ENCODE measurements around the gene SAMD11.

SAMD11 gene

GRCh38 chr1:918843-919242 lies 4.9 kb upstream of the SAMD11 start:
- no peak for DNase-seq

GRCh38 chr1:919271-919872 lies 4.4 kb upstream of the SAMD11 start:
- DNase-seq = no peak

DNA sequence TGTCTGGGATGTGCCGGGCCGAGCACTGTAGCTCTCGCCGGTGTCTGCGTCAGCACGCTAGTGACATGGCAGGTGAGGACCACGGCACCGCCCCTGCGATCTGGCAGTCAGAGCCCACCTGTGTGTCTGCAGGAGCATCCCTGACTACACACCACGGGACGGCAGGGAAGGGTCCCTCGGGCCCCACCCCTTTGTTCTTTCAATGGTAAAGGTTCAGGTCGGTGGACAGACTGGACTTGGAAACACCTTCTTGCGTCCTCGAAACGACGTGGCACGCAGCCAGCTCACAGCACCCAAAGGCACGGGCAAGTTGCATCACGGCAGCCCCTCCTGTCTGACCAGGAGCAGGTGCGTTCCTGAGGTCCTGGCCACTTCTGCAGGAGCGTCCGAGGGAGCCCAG lies 3.7 kb upstream of the SAMD11 start:
- DNase-seq = no peak

- DNase-seq = no peak
Measured at GRCh38 chr1:920521-920920, 3.2 kb upstream of the SAMD11 start.

DNA sequence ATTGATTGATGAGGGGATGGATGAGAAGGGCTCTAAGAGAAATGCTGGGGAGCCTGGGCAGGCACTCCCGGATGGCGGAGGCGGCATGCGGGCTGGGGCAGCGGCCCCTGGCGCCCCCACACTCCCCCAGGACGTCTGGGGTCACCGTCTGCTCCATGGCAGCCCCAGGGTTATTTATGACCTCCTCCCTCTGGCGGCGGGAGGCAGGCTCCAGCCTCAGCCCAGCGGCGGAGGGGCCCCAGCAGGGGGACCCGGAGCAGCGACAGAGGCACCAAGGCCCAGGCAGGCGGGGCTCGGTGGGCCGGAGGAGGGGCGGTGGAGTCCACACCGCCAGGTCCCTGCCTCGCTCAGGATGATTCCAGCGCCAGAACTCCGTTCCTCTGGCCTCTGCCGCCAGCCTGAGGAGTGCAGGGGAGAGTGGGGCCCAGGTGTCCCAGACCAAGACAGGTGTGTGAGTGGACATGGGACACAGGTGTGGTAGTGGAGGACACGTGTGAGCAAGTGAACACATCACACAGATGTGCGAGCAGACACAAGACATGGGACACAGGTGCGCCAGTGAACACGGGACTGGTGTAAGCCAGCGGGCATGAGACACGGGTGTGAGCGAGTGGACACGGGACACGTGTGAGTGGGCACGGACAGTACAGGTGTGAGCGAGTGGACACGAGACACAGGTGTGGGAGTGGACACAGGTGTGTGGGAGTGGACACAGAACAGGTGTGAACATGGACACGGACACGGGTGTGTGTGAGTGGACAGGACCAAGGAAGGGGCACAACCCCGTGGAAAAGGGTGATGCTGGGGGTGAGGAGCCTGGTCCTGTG lies 2.5 kb upstream of the SAMD11 start:
- no peak for DNase-seq

GRCh38 chr1:923991-924655 lies 400 bp downstream of the SAMD11 start:
- DNase-seq = no peak

GRCh38 chr1:924656-925560 lies 1.2 kb downstream of the SAMD11 start:
- DNase-seq = no peak

GRCh38 chr1:925561-926421 lies 2.1 kb downstream of the SAMD11 start:
- DNase-seq = no peak

GRCh38 chr1:927234-927633 lies 3.5 kb downstream of the SAMD11 start:
- DNase-seq = no peak

DNA sequence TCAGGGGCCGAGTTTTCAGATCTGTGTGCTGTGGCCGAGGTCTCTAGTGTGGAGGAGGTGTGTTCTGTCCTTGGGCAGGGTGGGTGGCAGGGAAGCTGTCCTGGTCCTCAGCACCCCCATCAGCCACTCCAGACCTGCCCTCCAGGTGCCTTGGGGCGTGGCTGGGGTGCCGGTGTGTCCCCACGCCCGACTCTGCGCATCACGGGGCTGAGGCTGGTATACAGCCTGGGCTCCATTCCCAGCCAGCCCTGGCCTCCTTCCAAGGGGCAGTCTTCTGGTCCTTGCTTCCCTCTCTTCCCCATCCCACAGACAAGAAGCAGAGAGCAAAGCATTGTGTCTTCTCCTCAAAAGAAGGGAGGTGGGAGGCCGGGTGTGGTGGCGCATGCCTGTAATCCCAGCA lies 4.0 kb downstream of the SAMD11 start:
- DNase-seq = no peak

- DNase-seq = no peak
Measured at GRCh38 chr1:928825-929661, 5.3 kb downstream of the SAMD11 start.

DNA sequence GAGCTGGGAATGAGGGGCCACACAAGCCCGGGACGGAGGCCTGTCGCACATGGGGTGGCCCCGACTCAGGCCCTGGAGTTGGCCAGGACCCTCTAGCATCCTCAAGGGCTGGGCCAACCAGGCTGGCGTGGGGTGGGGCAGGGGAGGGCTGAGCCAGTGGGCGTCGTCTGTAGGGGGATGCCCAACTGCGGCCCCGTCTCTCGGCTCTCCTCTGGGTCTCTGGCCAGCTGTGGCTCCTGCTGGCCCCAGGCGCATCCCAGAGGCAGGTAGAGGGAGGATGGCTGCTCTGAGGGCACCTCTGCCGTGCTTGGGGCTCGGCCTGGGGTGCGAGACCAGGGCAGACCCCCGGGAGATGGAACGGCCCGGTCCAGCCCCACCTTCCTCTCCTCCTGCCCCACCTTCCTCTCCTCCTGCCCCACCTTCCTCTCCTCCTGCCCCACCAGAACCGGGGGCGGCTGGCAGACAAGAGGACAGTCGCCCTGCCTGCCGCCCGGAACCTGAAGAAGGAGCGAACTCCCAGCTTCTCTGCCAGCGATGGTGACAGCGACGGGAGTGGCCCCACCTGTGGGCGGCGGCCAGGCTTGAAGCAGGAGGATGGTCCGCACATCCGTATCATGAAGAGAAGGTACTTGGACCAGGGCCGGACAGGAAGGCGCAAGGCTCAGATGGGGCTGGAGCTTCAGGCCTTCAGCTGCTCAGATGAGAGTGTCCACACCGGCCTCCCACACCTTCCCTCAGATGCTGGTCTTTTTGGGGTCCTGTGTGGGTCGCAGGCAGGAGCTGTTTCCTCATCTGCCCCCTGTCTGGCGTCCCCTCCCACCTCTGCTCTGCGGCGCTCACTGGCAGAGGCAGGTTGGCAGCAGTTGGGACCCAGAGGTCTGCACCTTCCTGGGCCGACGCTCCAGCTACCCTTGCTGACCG lies 6.2 kb downstream of the SAMD11 start:
- DNase-seq = no peak

- DNase-seq = no peak
Measured at GRCh38 chr1:930633-931138, 7.0 kb downstream of the SAMD11 start.

GRCh38 chr1:931380-932172 lies 7.9 kb downstream of the SAMD11 start:
- DNase-seq = no peak

DNA sequence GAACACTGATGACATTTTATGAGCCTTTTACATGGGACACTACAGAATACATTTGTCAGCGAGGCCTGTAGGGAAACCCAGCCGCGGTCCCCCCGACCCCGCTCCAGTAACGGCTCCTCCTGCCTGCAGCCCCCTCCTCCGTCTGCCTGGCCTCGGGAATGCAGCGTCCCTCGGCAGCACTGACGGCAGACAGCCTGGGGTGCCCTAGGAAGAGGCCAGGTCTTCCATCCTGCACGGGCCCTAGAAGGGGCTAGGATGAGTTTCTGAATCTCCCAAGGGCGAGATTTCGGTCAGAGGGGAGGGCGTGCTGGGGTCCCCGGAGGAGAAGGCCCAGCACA lies 8.4 kb downstream of the SAMD11 start:
- no peak for DNase-seq

DNA sequence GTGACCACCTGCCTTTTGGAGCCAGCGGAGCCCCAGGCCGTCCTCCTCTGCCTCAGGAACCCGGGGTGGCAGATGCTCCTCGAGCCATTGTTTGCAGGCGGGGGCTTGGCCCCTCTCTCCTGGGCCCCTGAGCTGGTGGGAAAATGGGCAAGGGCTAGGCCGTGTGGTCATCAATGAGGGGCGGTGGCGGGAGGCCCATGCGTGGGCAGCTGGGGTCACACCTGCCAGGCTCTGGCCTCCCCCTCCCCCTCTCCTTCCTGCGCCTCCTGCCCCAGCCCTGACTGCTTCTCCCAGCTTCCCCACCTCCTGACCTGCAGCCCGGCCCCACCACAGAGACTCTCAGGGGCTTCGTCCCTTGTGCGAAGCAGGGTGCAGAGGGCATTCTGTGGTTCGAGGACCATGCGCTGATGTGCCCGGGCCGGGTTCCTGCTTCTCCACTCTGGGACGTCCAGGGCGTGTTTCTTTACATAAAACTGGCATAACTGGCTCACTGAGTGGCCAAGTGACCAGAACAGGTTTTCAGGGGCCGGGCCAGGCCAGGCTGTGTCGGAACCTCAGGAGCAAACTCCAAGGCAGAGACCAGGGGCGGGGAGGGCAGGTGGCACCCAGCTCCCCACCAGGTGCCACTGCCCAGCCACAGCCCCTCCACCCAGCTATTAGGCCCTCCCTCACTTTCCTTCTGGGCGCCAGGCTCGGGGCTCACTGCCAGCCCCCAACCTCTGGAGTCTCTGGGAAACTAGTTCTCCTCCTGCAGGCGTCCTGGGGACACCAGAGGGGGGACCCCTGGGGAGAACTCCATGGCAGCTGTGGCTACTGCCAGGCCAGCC lies 9.3 kb downstream of the SAMD11 start:
- DNase-seq = no peak

GRCh38 chr1:933603-933940 lies 9.8 kb downstream of the SAMD11 start:
- no peak for DNase-seq

Measured in activated effector memory CD4-positive, alpha-beta T cell treated with Interleukin-2 at 50 U/mL for 16 hours (primary cell).